GM12864 (cell line): ENCODE data around the gene SNAPIN.

Experiments used
- DNase-seq: peaks from one replicate; pipeline ENCODE4 v3.0.0-alpha.2; 2011; ENCODE audit warnings: low read depth
- H3K4me3 ChIP-seq: 2 replicates; pipeline ENCODE4 v1.5.1; 2011; ENCODE audit warnings: mild to moderate bottlenecking, low read depth, low read length, control low read depth
- TF ChIP-seq, protein P1 (sequence below): IDR thresholded peaks from 2 replicates; pipeline ENCODE4 v1.5.1; 2011; ENCODE audit warnings: low read depth, mild to moderate bottlenecking, moderate library complexity, low read length, control low read depth, inconsistent platforms; ENCODE audit errors: missing control alignments

SNAPIN gene

DNA sequence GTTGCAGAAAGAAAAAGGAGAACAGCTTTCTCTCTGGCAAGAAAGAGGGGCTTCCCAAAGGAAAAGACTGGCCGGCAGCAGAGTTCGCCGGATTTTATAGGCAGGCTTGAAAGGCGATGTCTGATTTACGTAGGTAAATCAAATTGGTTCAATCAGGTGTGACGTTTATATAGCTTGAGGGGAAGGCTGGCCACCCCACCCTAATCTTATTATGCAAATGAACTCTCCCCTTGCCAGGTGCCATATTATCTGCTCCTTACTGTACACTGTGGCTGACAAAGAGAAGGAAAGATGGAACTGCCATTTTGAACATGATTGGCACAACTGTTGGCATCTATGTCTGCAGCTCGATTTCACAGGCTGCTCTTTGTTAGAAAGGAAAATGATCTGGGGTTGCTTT, 52.5 kb downstream of the SNAPIN start:
- no peak overlapping the region for H3K4me3 ChIP-seq
- no peak for DNase-seq
- TF ChIP-seq, protein P1, sequence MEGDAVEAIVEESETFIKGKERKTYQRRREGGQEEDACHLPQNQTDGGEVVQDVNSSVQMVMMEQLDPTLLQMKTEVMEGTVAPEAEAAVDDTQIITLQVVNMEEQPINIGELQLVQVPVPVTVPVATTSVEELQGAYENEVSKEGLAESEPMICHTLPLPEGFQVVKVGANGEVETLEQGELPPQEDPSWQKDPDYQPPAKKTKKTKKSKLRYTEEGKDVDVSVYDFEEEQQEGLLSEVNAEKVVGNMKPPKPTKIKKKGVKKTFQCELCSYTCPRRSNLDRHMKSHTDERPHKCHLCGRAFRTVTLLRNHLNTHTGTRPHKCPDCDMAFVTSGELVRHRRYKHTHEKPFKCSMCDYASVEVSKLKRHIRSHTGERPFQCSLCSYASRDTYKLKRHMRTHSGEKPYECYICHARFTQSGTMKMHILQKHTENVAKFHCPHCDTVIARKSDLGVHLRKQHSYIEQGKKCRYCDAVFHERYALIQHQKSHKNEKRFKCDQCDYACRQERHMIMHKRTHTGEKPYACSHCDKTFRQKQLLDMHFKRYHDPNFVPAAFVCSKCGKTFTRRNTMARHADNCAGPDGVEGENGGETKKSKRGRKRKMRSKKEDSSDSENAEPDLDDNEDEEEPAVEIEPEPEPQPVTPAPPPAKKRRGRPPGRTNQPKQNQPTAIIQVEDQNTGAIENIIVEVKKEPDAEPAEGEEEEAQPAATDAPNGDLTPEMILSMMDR, result no peak
